CD4-positive, alpha-beta T cell treated with Interleukin-4 for 1 hour (primary cell): ENCODE measurements around the gene AXL.

Source experiments
- DNase-seq, 2 donors: peaks; one replicate each; pipeline ENCODE4 v3.0.0-alpha.2; 2020 to 2022

AXL gene

GRCh38 chr19:41238244-41238643 is 19.2 kb downstream of the AXL start:
- DNase-seq, result no peak

- no peak for DNase-seq
Measured at GRCh38 chr19:41239363-41239762, 20.3 kb downstream of the AXL start.

GRCh38 chr19:41239961-41240574 is 21.0 kb downstream of the AXL start:
- no peak for DNase-seq

- no peak for DNase-seq
Measured at GRCh38 chr19:41241859-41242258, 22.8 kb downstream of the AXL start.

- no peak for DNase-seq
Measured at GRCh38 chr19:41244117-41244516, 25.1 kb downstream of the AXL start.

- DNase-seq, result no peak
Measured at GRCh38 chr19:41245843-41246242, 26.8 kb downstream of the AXL start.

- DNase-seq, result no peak
Measured at GRCh38 chr19:41248895-41249294, 29.9 kb downstream of the AXL start.

- DNase-seq, result no peak
Measured at GRCh38 chr19:41249707-41250423, 30.8 kb downstream of the AXL start.

- no peak for DNase-seq
Measured at GRCh38 chr19:41253660-41254059, 34.6 kb downstream of the AXL start.

GRCh38 chr19:41255171-41255570 is 36.1 kb downstream of the AXL start:
- no peak for DNase-seq

GRCh38 chr19:41261474-41262190 is 42.6 kb downstream of the AXL start:
- no peak for DNase-seq

- DNase-seq, result peak; percentile 89 to 93
Measured at GRCh38 chr19:41263042-41263849, 44.2 kb downstream of the AXL start.

GRCh38 chr19:41263850-41264580 is 45.0 kb downstream of the AXL start, which contains the start of gene HNRNPUL1:
Gene HNRNPUL1, plus strand, starts transcription at chr19:41264372. Its CDS starts 132 bp downstream, at chr19:41264504.
- peak; percentile 99 to 100 for DNase-seq

GRCh38 chr19:41264581-41265394 is 45.8 kb downstream of the AXL start:
- peak; percentile 46 to 48 for DNase-seq

- DNase-seq, result peak; percentile 11 to 20
Measured at GRCh38 chr19:41265395-41266153, 46.6 kb downstream of the AXL start.

GRCh38 chr19:41269055-41269454 is 50.0 kb downstream of the AXL start:
- no peak for DNase-seq

- DNase-seq, result no peak
Measured at GRCh38 chr19:41269571-41269970, 50.5 kb downstream of the AXL start.

GRCh38 chr19:41273076-41273475 is 54.1 kb downstream of the AXL start:
- no peak for DNase-seq

GRCh38 chr19:41274802-41275201 is 55.8 kb downstream of the AXL start:
- DNase-seq, result no peak

- DNase-seq, result no peak
Measured at GRCh38 chr19:41276231-41276630, 57.2 kb downstream of the AXL start.

GRCh38 chr19:41278478-41278877 is 59.5 kb downstream of the AXL start:
- no peak for DNase-seq
